ENCODE results near the gene KCNIP4. TPM values are rescaled to one million over a fixed set of nuclear protein-coding genes. Genes with fewer than 3 reads are reported as not detected.

The KCNIP4 gene
- total and polyA plus RNA-seq, 2 of the 4 experiments (the other 2 are of a cell fraction), result not detected

- Histone ChIP-seq H3K23ac (ENCODE audit: low read depth, low read length) (no peak overlapping the region), H4K5ac (ENCODE audit: low read depth, low read length) (no peak overlapping the region), H2BK15ac (ENCODE audit: low read depth, low read length) (no peak overlapping the region), H4K8ac (ENCODE audit: low read depth in 2 of 2, low read length in 2 of 2) (no peak overlapping the region), H2BK120ac (ENCODE audit: low read depth, low read length) (no peak overlapping the region), H2AK5ac (ENCODE audit: low read depth, low read length) (no peak overlapping the region), H4K20me1 (ENCODE audit: insufficient read depth, low read length) (no peaks in the 10 kb centered on the region), H3K4me3 (ENCODE audit: insufficient read depth, low read depth, low read length) (no peak overlapping the region), H3K27ac (ENCODE audit: insufficient read depth, low read length) (no peak overlapping the region), H3K14ac (replicated peaks; ENCODE audit: low read depth, low read length) (no peak overlapping the region), H3K9ac (ENCODE audit: low read depth, low read length) (no peak overlapping the region), H2BK20ac (ENCODE audit: low read depth, low read length) (no peak overlapping the region), H4K91ac (ENCODE audit: insufficient read depth, low read depth, low read length) (no peak overlapping the region), H3K9me1 (ENCODE audit: insufficient read depth, low read length) (no peaks in the 10 kb centered on the region), H3K79me1 (ENCODE audit: low read depth in 1 of 2, low read length in 2 of 2) (no peaks in the 10 kb centered on the region), H3K4ac (ENCODE audit: low read depth, low read length) (no peak overlapping the region), H3K4me1 (ENCODE audit: control insufficient read depth, insufficient read depth, low read length) (no peaks in the 10 kb centered on the region), H3K27me3 (ENCODE audit: control insufficient read depth, insufficient read depth, low read length) (no peaks in the 10 kb centered on the region), H2BK5ac (ENCODE audit: low read depth, low read length, poor library complexity, severe bottlenecking) (no peak overlapping the region), H3K56ac (ENCODE audit: extremely low read depth, insufficient read depth, low read length) (no peak overlapping the region), H3K18ac (ENCODE audit: low read depth, low read length) (no peak overlapping the region), H3K4me2 (ENCODE audit: low read depth, low read length) (no peak overlapping the region), H2AFZ (replicated peaks; ENCODE audit: low read length, poor library complexity) (no peak overlapping the region), H3K36me3 (ENCODE audit: control insufficient read depth, insufficient read depth, low read length) (no peaks in the 10 kb centered on the region), H2AK9ac (replicated peaks; ENCODE audit: low read depth, low read length, poor library complexity) (no peak overlapping the region), H3K9me3 (ENCODE audit: control insufficient read depth, insufficient read depth, low read length) (peaks cover 10% of the 10 kb centered on the region)
- TF ChIP-seq RAD21 (IDR thresholded peaks at IDR 0.05; ENCODE audit: low read length), result peak; percentile 40
- TF ChIP-seq RCOR1 (IDR thresholded peaks at IDR 0.05; ENCODE audit: insufficient replicate concordance, low read length), result no peak
- TF ChIP-seq CTCF (conservative IDR thresholded peaks at IDR 0.05; ENCODE audit: low read depth, low read length), result peak; percentile 43
- WGBS, 2 experiments (ENCODE audit: extremely low coverage in 2 of 2, insufficient read length in 1 of 2), result 60% methylated on average over 1 of the region's 9 CpGs; no CpG with 5 or more reads in 1 of the 2 experiments
- BruUV-seq (replicated peaks), result no TSS peak
- dilution Hi-C loops (cut with HindIII; ENCODE audit: low sequenced_read_pairs, unreplicated experiment) (no loop called here), in situ Hi-C loops (cut with MboI; ENCODE audit: low sequenced_read_pairs) (no loop called here), intact Hi-C loops (cut with micrococcal nuclease) (loop anchor here (1.0 kb wide), 1 partner anchor 696 kb away; no protein-coding TSS in a partner anchor)
- CTCF ChIA-PET, result interaction anchor here (1.0 kb wide), 1 partner anchor 696 kb away, joined by 3 read pairs; no protein-coding TSS in a partner anchor
- DNase-seq (no peak), ATAC-seq (ENCODE audit: low read depth) (no peak)
- POLR2A ChIA-PET (ENCODE audit: unreplicated experiment), result no interaction called here
These were observed 478.9 kb downstream of the KCNIP4 start for GRCh38 chr4:21469438-21470300.
